Adrenal gland (tissue), 5 donors: ENCODE data around the gene SLC5A5.

Experiments used
- CTCF ChIP-seq, 6 experiments: fragments of 450-650 bp in 4 of 6; fragments of 200-600 bp in 2 of 6; sonication (generic) in 1 of 6; IDR thresholded peaks; 1 replicate in 5 of 6; 2 replicates in 1 of 6; pipeline versions ENCODE4 v1.5.1 to v1.8.0; 2016 to 2021; ENCODE audit warnings: antibody characterized with exemption in 6 of 6, mild to moderate bottlenecking in 2 of 6, moderate library complexity in 1 of 6
- POLR2A ChIP-seq, 2 donors: fragments of 450-650 bp; IDR thresholded peaks; one replicate each; pipeline ENCODE4 v1.6.1; 2017; ENCODE audit warnings: antibody characterized with exemption in 2 of 2, mild to moderate bottlenecking in 2 of 2, moderate library complexity in 1 of 2
- donor health status: DM: no; HTN: no; CAD: no.

GRCh38 chr19:17889609-17890214 is 18.0 kb downstream of the SLC5A5 start:
- no peak for TF ChIP-seq POLR2A (IDR thresholded peaks at IDR 0.05)
- TF ChIP-seq CTCF (IDR thresholded peaks at IDR 0.05): no peak
